Breast epithelium (tissue), 4 donors: ENCODE results near the gene AKAP8. TPM values are rescaled to one million over a fixed set of nuclear protein-coding genes. Genes with fewer than 3 reads are reported as not detected.

Experiments
- DNase-seq, 2 donors: peaks; one replicate each; pipeline ENCODE4 v3.0.0-alpha.2; 2019; ENCODE audit warnings: low spot score in 2 of 2
- H3K27ac ChIP-seq, 2 donors: fragments of 200-600 bp; sonication (generic) in 1 of 2; one replicate each; pipeline ENCODE4 v1.5.1; 2016 to 2019; ENCODE audit warnings: mild to moderate bottlenecking in 1 of 2
- H3K27me3 ChIP-seq, 2 donors: fragments of 200-600 bp; sonication (generic) in 1 of 2; one replicate each; pipeline versions ENCODE4 v1.5.1 to v1.6.0; 2017 to 2019; ENCODE audit warnings: control low read depth in 1 of 2, mild to moderate bottlenecking in 1 of 2
- H3K36me3 ChIP-seq: fragments of 200-600 bp; one replicate; pipeline ENCODE4 v1.5.1; 2019
- H3K4me1 ChIP-seq, 2 donors: fragments of 200-600 bp; sonication (generic); one replicate each; pipeline ENCODE4 v1.5.1; 2016 to 2019; ENCODE audit warnings: control low read depth in 1 of 2
- H3K4me3 ChIP-seq, 3 donors: fragments of 200-600 bp; sonication (generic); 1 replicate in 2 of 3; 2 replicates in 1 of 3; pipeline ENCODE4 v1.5.1; 2016 to 2019; ENCODE audit warnings: mild to moderate bottlenecking in 3 of 3, moderate library complexity in 2 of 3
- H3K9me3 ChIP-seq, 2 donors: fragments of 200-600 bp; sonication (generic) in 1 of 2; one replicate each; pipeline ENCODE4 v1.5.1; 2016 to 2019; ENCODE audit warnings: control low read depth in 1 of 2
- POLR2A ChIP-seq: fragments of 450-650 bp; IDR thresholded peaks from one replicate; pipeline ENCODE4 v1.6.1; 2016; ENCODE audit warnings: antibody characterized with exemption, mild to moderate bottlenecking, moderate library complexity
- POLR2AphosphoS5 ChIP-seq, 3 donors: sonication (generic); formaldehyde crosslinking; IDR thresholded peaks; one replicate each; pipeline ENCODE4 v1.6.1; 2017; ENCODE audit warnings: antibody characterized with exemption in 3 of 3
- intact Hi-C: fragments of 100-400 bp; cut with DNase I; formaldehyde crosslinking; loops from one replicate; pipeline ENCODE4 v1.15.1; 2023; ENCODE audit warnings: low total_unique reads
- total RNA-seq, 3 donors: library from RNA; depleted of rRNA; stranded (reverse); fragments of >200 nt; gene quantifications; one replicate each; pipeline ENCODE4 v1.1.0, GENCODE V29; 2016
- TF ChIP-seq, protein P1 (sequence below), 3 donors: fragments of 450-650 bp; IDR thresholded peaks; one replicate each; pipeline ENCODE4 v1.5.1; 2016 to 2017; ENCODE audit warnings: antibody characterized with exemption in 3 of 3, mild to moderate bottlenecking in 3 of 3, moderate library complexity in 3 of 3

The AKAP8 gene
- total RNA-seq, 3 donors from 2014 or later: 23.2 to 40.7 (median 33.4) TPM

DNA sequence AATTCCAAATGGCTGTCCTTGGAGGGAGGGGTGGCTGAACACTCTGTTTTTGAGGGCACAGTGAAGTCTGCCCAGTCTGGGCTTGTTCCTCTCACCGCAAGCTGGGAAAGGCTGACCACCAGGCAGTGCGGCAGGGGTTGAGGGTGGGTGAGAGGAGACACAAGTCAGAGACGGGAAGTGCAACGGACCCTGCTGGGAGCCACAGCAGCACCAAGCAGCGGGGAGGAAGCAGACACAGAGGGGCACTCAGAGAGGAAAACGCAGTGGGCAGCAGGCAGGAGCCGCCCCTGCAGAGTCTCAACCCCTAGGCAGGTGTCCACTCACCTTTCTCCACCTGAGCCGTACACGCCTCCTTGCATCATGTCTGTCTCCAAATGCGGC lies 23.6 kb upstream of the AKAP8 start:
- TF ChIP-seq, protein P1, sequence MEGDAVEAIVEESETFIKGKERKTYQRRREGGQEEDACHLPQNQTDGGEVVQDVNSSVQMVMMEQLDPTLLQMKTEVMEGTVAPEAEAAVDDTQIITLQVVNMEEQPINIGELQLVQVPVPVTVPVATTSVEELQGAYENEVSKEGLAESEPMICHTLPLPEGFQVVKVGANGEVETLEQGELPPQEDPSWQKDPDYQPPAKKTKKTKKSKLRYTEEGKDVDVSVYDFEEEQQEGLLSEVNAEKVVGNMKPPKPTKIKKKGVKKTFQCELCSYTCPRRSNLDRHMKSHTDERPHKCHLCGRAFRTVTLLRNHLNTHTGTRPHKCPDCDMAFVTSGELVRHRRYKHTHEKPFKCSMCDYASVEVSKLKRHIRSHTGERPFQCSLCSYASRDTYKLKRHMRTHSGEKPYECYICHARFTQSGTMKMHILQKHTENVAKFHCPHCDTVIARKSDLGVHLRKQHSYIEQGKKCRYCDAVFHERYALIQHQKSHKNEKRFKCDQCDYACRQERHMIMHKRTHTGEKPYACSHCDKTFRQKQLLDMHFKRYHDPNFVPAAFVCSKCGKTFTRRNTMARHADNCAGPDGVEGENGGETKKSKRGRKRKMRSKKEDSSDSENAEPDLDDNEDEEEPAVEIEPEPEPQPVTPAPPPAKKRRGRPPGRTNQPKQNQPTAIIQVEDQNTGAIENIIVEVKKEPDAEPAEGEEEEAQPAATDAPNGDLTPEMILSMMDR (IDR thresholded peaks at IDR 0.05): no peak
- no peak for TF ChIP-seq POLR2AphosphoS5 (IDR thresholded peaks at IDR 0.05)
- TF ChIP-seq POLR2A: no peak
- Histone ChIP-seq H3K36me3 (peaks cover 11% of the 10 kb centered on the region), H3K4me1 (no peaks in the 10 kb centered on the region), H3K4me3 (no peak overlapping the region), H3K27ac (no peak overlapping the region), H3K27me3 (no peaks in the 10 kb centered on the region), H3K9me3 (no peaks in the 10 kb centered on the region)
- intact Hi-C loops: no loop called here
- DNase-seq: no peak

DNA sequence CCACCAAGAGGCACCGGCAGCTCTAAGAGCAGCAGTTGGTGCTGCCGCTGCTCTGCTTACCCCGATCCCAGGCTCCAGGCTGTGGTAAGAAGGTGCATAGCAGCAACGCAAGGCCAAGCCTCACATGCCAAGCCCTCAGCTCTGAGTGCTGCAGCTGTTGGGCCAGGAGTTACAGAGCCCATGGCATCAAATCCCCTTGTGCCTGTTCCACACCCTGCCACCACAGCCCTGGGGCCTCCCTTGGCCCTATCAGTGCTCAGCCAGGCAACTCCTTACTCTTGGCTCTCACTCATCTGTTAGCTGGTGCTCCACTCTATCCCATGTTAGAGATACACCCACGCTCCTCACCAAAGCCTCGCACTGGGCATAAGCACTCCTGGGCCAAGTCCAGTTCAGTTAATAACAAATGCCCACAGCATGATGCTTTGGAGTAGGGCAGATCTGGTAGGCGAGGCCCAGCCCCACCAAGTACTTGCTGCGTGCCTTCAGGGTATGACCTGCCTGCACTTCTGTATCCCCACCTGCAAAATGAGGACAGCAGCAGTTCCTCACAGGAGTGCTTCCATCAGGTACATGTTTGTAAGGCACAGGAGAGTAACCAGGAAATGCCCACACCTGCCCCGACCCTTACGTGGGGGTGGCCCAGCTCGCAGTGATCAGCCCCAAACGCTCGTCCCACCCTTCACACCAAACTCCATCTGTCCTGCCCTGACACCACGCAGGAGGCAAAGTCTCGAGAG lies 23.0 kb upstream of the AKAP8 start:
- H3K27me3 ChIP-seq: no peaks in the 10 kb centered on the region
- peaks cover 14% of the 10 kb centered on the region for H3K36me3 ChIP-seq
- intact Hi-C loops: no loop called here
- TF ChIP-seq POLR2AphosphoS5 (IDR thresholded peaks at IDR 0.05) (no peak), POLR2A (no peak)
- TF ChIP-seq, protein P1 (IDR thresholded peaks at IDR 0.05): no peak
- no peaks in the 10 kb centered on the region for H3K9me3 ChIP-seq
- H3K27ac ChIP-seq: no peak overlapping the region
- H3K4me1 ChIP-seq: no peaks in the 10 kb centered on the region
- no peak for DNase-seq
- H3K4me3 ChIP-seq: no peak overlapping the region

- DNase-seq: no peak
- H3K27me3 ChIP-seq: no peaks in the 10 kb centered on the region
- intact Hi-C loops: no loop called here
- H3K36me3 ChIP-seq: peaks cover 14% of the 10 kb centered on the region
- TF ChIP-seq, protein P1 (IDR thresholded peaks at IDR 0.05): no peak
- TF ChIP-seq POLR2A: no peak
- no peak for TF ChIP-seq POLR2AphosphoS5 (IDR thresholded peaks at IDR 0.05)
- H3K4me1 ChIP-seq: no peaks in the 10 kb centered on the region
- no peak overlapping the region for H3K27ac ChIP-seq
- H3K4me3 ChIP-seq: no peak overlapping the region
- H3K9me3 ChIP-seq: no peaks in the 10 kb centered on the region
These were observed 21.8 kb upstream of the AKAP8 start for GRCh38 chr19:15401397-15401710.

DNA sequence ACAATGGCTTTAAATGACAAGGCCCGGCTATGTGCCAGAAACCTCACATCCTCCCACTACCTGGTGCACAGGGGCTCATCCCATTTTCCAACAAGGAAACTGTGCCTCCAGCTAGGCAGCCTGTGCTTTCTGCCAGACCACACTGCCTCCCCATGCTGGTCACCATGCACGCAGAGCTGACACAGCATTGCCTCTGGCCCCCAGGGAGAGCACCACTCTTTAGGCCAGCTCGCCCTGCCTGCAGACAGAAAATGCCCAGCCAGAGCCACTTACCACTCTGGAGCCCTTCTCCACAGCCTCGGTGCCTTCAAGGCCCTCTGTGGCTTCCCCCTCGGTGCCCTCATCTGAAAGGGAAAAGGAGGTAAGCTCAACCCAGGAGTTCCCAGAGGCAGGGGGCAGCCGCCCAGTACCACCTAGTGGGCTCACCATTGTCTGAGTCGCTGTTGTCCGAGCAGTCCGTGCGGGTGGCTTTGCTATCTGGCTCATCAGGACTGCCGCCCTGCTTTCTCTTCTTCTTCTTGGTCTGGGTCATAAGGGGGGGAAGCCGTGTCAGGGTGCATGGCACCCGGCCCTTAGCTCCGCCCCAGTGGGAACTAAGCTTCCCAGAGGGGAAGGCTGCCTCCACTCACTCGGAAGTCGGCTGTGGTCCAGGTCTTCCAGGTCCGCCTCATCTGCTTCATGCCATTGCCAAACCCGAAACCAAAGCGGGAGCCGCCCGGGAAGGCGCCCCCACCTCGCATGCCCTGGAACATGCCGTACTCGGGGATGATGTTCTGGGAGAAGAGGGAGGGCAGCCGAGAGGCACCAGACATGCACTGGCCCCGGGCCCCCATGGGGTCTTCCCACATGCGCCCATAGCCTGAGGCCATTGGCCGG lies 21.2 kb upstream of the AKAP8 start:
- Histone ChIP-seq H3K4me1 (no peaks in the 10 kb centered on the region), H3K36me3 (peaks cover 14% of the 10 kb centered on the region)

More for the DNA sequence above, 21.2 kb upstream of the AKAP8 start:
- intact Hi-C loops: no loop called here
- TF ChIP-seq POLR2A (no peak), POLR2AphosphoS5 (IDR thresholded peaks at IDR 0.05) (no peak)
- TF ChIP-seq, protein P1 (IDR thresholded peaks at IDR 0.05): no peak
- no peak overlapping the region for H3K4me3 ChIP-seq
- H3K27ac ChIP-seq: no peak overlapping the region
- H3K27me3 ChIP-seq: no peaks in the 10 kb centered on the region
- no peak for DNase-seq
- no peaks in the 10 kb centered on the region for H3K9me3 ChIP-seq
